Adipocyte (in vitro differentiated cells): ENCODE data around the gene GADD45GIP1.
A peak's percentile ranks its signal among the peaks of the same experiment; 100 is the strongest.
"Not testable (repeated sequence)": the region's sequence is repeated elsewhere in the genome, so short reads cannot be mapped to it uniquely, and the experiment has no call there.

Experiments
- DNase-seq: peaks from one replicate; pipeline ENCODE4 v3.0.0-alpha.2; 2015; ENCODE audit warnings: low read depth
- H3K27me3 ChIP-seq: replicated peaks from 2 replicates; pipeline ENCODE4 v1.7.0; 2013; ENCODE audit warnings: mild to moderate bottlenecking, low read length, moderate library complexity; ENCODE audit not compliant: control insufficient read depth, insufficient read depth
- H3K36me3 ChIP-seq: 2 replicates; pipeline ENCODE4 v1.7.0; 2013; ENCODE audit warnings: low read length, mild to moderate bottlenecking, moderate library complexity; ENCODE audit not compliant: control insufficient read depth, insufficient read depth, severe bottlenecking
- H3K4me1 ChIP-seq: 2 replicates; pipeline ENCODE4 v1.7.0; 2013; ENCODE audit warnings: mild to moderate bottlenecking, low read length, moderate library complexity; ENCODE audit not compliant: control insufficient read depth, insufficient read depth
- H3K4me3 ChIP-seq: 2 replicates; pipeline ENCODE4 v1.7.0; 2013; ENCODE audit warnings: mild to moderate bottlenecking, low read length, moderate library complexity
- H3K9ac ChIP-seq: 2 replicates; pipeline ENCODE4 v1.7.0; 2013; ENCODE audit warnings: mild to moderate bottlenecking, low read length, moderate library complexity
- H3K9me3 ChIP-seq: 2 replicates; pipeline ENCODE4 v1.7.0; 2013; ENCODE audit warnings: mild to moderate bottlenecking, low read length, moderate library complexity; ENCODE audit not compliant: control insufficient read depth

The GADD45GIP1 gene

GRCh38 chr19:12955575-12955974 lies 1.4 kb downstream of the GADD45GIP1 start:
- not testable (repeated sequence) for H3K9me3 ChIP-seq, H3K27me3 ChIP-seq, DNase-seq
- Histone ChIP-seq H3K9ac (peak overlapping the region; percentile 97), H3K36me3 (peaks cover 37% of the 10 kb centered on the region), H3K4me3 (peak overlapping the region; percentile 100), H3K4me1 (peaks cover 34% of the 10 kb centered on the region)

- no peaks in the 10 kb centered on the region for H3K27me3 ChIP-seq
- H3K9me3 ChIP-seq = no peaks in the 10 kb centered on the region
- DNase-seq = no peak
- H3K4me1 ChIP-seq = peaks cover 41% of the 10 kb centered on the region
- peak overlapping the region; percentile 55 for H3K9ac ChIP-seq
- no peak overlapping the region for H3K4me3 ChIP-seq
- H3K36me3 ChIP-seq = peaks cover 45% of the 10 kb centered on the region
These were observed 2.4 kb downstream of the GADD45GIP1 start for GRCh38 chr19:12954612-12954962.

DNA sequence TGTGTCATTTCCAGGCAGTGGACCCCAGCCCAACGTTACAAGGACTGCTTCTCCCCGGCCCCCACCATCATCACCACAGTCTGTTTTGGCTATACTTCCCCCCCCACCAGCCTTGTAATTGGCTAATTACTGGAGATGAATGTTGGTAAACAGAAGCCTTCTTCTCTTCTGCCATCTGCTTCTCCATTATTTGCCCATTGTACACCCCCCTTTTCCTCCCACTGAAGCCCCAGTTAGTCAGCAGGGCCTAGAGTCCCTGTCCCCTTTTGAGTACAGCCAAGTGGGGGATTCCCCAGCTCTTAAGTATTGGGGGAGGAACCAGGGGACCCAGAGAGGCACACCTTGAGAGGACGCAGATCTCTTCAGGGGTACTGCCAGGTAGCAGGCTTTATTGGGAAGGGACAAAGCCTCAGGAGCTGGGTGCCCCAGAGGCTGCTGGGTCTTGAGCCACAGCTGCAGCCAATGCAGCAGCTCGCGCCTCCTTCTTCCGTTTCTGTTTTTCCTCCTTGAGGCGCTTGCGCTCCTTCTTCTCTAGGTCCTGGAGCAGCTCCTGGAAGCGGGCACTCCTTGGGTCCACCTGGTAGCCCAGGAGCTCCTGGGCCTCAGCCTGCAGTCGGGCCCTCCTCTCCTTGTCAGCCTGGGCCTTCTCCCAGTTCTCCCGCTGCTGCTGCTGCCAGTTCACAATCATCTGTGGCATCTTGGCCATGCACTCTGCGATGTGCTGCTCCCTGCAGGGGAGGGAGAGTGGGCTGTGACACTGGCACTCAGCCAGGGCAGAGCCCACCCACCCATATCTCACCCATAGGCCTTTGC lies 3.0 kb downstream of the GADD45GIP1 start:
- peak overlapping the region; percentile 55 for H3K9ac ChIP-seq
- H3K36me3 ChIP-seq = peaks cover 50% of the 10 kb centered on the region
- H3K9me3 ChIP-seq = no peaks in the 10 kb centered on the region
- H3K27me3 ChIP-seq = no peaks in the 10 kb centered on the region
- no peak for DNase-seq
- peaks cover 41% of the 10 kb centered on the region for H3K4me1 ChIP-seq
- H3K4me3 ChIP-seq = no peak overlapping the region

GRCh38 chr19:12953138-12953798 lies 3.8 kb downstream of the GADD45GIP1 start:
- no peaks in the 10 kb centered on the region for H3K27me3 ChIP-seq
- H3K4me3 ChIP-seq = no peak overlapping the region
- peaks cover 58% of the 10 kb centered on the region for H3K36me3 ChIP-seq
- no peak for DNase-seq
- peak overlapping the region; percentile 55 for H3K9ac ChIP-seq
- peaks cover 41% of the 10 kb centered on the region for H3K4me1 ChIP-seq
- no peaks in the 10 kb centered on the region for H3K9me3 ChIP-seq

DNA sequence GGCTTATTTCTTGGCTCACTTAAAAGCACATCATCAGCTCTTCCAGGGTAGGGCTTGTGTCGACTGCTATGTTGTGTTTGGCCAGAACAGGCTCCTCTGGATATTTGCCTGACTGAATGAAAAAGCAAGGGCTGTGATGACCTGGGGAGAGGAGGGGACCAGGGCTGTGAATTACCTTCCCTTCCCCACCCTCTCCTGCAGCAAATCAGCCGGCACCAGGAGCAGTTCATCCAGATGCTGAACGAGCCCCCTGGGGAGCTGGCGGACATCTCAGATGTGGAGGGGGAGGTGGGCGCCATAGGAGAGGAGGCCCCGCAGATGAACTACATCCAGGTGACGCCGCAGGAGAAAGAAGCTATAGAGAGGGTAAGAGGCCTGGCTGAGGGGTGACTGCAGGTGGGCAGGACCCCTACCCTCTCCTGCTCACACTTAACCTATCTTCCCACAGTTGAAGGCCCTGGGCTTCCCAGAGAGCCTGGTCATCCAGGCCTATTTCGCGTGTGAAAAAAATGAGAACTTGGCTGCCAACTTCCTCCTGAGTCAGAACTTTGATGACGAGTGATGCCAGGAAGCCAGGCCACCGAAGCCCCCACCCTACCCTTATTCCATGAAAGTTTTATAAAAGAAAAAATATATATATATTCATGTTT lies 4.4 kb downstream of the GADD45GIP1 start:
- peak; percentile 74 for DNase-seq
- peaks cover 64% of the 10 kb centered on the region for H3K36me3 ChIP-seq

GRCh38 chr19:12952050-12952449 lies 5.0 kb downstream of the GADD45GIP1 start:
- H3K9me3 ChIP-seq, H3K4me3 ChIP-seq, H3K27me3 ChIP-seq, DNase-seq: not testable (repeated sequence)
- Histone ChIP-seq H3K36me3 (peaks cover 65% of the 10 kb centered on the region), H3K4me1 (peaks cover 50% of the 10 kb centered on the region), H3K9ac (peak overlapping the region; percentile 67)

More for the DNA sequence above, 4.4 kb downstream of the GADD45GIP1 start:
- Histone ChIP-seq H3K9me3 (no peaks in the 10 kb centered on the region), H3K4me1 (peaks cover 45% of the 10 kb centered on the region), H3K9ac (peak overlapping the region; percentile 67), H3K27me3 (no peaks in the 10 kb centered on the region), H3K4me3 (no peak overlapping the region)

- peaks cover 63% of the 10 kb centered on the region for H3K36me3 ChIP-seq
- no peak for DNase-seq
These were observed 7.4 kb downstream of the GADD45GIP1 start for GRCh38 chr19:12949363-12950283.

GRCh38 chr19:12948612-12949362 lies 8.2 kb downstream of the GADD45GIP1 start:
- Histone ChIP-seq H3K27me3 (no peaks in the 10 kb centered on the region), H3K36me3 (peaks cover 62% of the 10 kb centered on the region), H3K4me3 (no peak overlapping the region), H3K9me3 (no peaks in the 10 kb centered on the region), H3K9ac (peak overlapping the region; percentile 93), H3K4me1 (peaks cover 37% of the 10 kb centered on the region)
- DNase-seq = no peak

More at GRCh38 chr19:12949363-12950283, 7.4 kb downstream of the GADD45GIP1 start:
- Histone ChIP-seq H3K4me3 (no peak overlapping the region), H3K9me3 (no peaks in the 10 kb centered on the region), H3K9ac (peak overlapping the region; percentile 18), H3K4me1 (peaks cover 45% of the 10 kb centered on the region), H3K27me3 (no peaks in the 10 kb centered on the region)

DNA sequence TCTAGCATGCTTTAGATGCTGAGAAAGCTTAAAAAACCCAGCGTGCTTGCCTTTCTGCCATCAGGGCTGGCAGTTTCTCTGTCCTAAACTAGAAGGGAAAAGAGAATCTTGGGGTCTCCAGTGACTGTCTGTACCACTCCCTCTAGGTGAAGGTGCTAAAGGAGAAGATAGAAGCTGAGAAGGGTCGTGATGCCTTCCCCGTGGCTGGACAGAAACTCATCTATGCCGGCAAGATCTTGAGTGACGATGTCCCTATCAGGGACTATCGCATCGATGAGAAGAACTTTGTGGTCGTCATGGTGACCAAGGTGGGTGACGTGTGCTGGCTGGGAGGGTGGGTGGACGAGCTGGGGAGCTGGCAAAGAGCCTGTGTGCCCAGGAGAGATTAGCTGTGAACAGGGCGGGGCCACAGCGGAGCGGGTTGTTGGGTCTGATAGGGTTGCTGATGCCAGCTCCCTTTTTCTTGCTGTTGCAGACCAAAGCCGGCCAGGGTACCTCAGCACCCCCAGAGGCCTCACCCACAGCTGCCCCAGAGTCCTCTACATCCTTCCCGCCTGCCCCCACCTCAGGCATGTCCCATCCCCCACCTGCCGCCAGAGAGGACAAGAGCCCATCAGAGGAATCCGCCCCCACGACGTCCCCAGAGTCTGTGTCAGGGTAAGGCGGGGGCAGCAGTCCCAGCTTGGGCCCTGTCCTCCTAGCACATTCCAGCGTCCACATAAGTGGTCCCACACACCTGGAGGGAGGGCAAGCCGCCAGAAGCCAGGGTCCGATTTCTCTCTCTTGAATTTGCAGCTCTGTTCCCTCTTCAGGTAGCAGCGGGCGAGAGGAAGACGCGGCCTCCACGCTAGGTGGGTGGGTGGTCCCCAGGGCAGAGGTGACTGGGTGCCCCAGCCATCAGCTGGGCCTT lies 9.1 kb downstream of the GADD45GIP1 start:
- Histone ChIP-seq H3K36me3 (peaks cover 67% of the 10 kb centered on the region), H3K9me3 (no peaks in the 10 kb centered on the region), H3K4me3 (peak overlapping the region; percentile 88), H3K27me3 (no peaks in the 10 kb centered on the region), H3K9ac (peak overlapping the region; percentile 93), H3K4me1 (peaks cover 29% of the 10 kb centered on the region)
- no peak for DNase-seq
